HepG2 (cell line): ENCODE data around the gene TARS3. TPM values are rescaled to one million over a fixed set of nuclear protein-coding genes. Genes with fewer than 3 reads are reported as not detected.

Experiments used
- ATF2 ChIP-seq: sonication (generic); formaldehyde crosslinking; IDR thresholded peaks from 2 replicates; pipeline ENCODE4 v1.4.0; 2020; ENCODE audit warnings: missing genetic modification reagents
- ATRX ChIP-seq: sonication (generic); formaldehyde crosslinking; IDR thresholded peaks from 2 replicates; pipeline ENCODE4 v1.4.0; 2020; ENCODE audit warnings: missing genetic modification reagents, borderline replicate concordance
- CC2D1A ChIP-seq: sonication (generic); formaldehyde crosslinking; IDR thresholded peaks from 2 replicates; pipeline ENCODE4 v1.8.1; 2023; ENCODE audit warnings: mild to moderate bottlenecking, missing genetic modification reagents
- ETV5 ChIP-seq: IDR thresholded peaks from 2 replicates; pipeline ENCODE4 v1.6.1; 2018; ENCODE audit warnings: missing biosample characterization, missing genetic modification reagents, inconsistent platforms, borderline replicate concordance
- HNF4G ChIP-seq, 2 experiments: sonication (generic) in 1 of 2; formaldehyde crosslinking in 1 of 2; IDR thresholded peaks; 2 replicates each; pipeline versions ENCODE4 v1.4.0 to v1.6.1; 2011 to 2020; ENCODE audit warnings: borderline replicate concordance in 2 of 2, low read depth in 2 of 2, mild to moderate bottlenecking in 2 of 2, low read length in 1 of 2, missing genetic modification reagents in 1 of 2, moderate library complexity in 1 of 2
- LCORL ChIP-seq, 2 experiments: fragments of 450-650 bp in 1 of 2; sonication (generic) in 1 of 2; formaldehyde crosslinking in 1 of 2; IDR thresholded peaks; 2 replicates each; pipeline versions ENCODE4 v1.5.0 to v1.6.1; 2017 to 2020; ENCODE audit warnings: antibody characterized with exemption in 1 of 2, missing genetic modification reagents in 1 of 2
- NR2C2 ChIP-seq: sonication (generic); formaldehyde crosslinking; IDR thresholded peaks from 2 replicates; pipeline ENCODE4 v1.4.0; 2020; ENCODE audit warnings: missing genetic modification reagents, mild to moderate bottlenecking, moderate library complexity, borderline replicate concordance
- PRDM15 ChIP-seq: sonication (generic); formaldehyde crosslinking; IDR thresholded peaks from 2 replicates; pipeline ENCODE4 v1.4.0; 2020; ENCODE audit warnings: missing genetic modification reagents
- SMAD9 ChIP-seq: sonication (generic); formaldehyde crosslinking; IDR thresholded peaks from 2 replicates; pipeline ENCODE4 v1.5.1; 2020; ENCODE audit warnings: mild to moderate bottlenecking, missing genetic modification reagents
- SOX6 ChIP-seq, 2 experiments: fragments of 450-650 bp in 1 of 2; sonication (generic) in 1 of 2; formaldehyde crosslinking in 1 of 2; IDR thresholded peaks; 2 replicates each; pipeline versions ENCODE4 v1.4.0 to v1.6.1; 2017 to 2020; ENCODE audit warnings: antibody characterized with exemption in 1 of 2, mild to moderate bottlenecking in 1 of 2, missing genetic modification reagents in 1 of 2
- TBP ChIP-seq: sonication (generic); formaldehyde crosslinking; IDR thresholded peaks from 2 replicates; pipeline ENCODE4 v1.5.0; 2020; ENCODE audit warnings: missing genetic modification reagents
- ZNF350 ChIP-seq: sonication (generic); formaldehyde crosslinking; IDR thresholded peaks from 2 replicates; pipeline ENCODE4 v1.4.0; 2020; ENCODE audit warnings: mild to moderate bottlenecking, low read depth, missing genetic modification reagents, borderline replicate concordance
- ZNF44 ChIP-seq: sonication (generic); formaldehyde crosslinking; IDR thresholded peaks from 2 replicates; pipeline ENCODE4 v1.5.1; 2020; ENCODE audit warnings: mild to moderate bottlenecking, missing genetic modification reagents
- ZNF512 ChIP-seq: sonication (generic); formaldehyde crosslinking; IDR thresholded peaks from 2 replicates; pipeline ENCODE4 v1.4.0; 2020; ENCODE audit warnings: mild to moderate bottlenecking, missing genetic modification reagents
- ZNF709 ChIP-seq: sonication (generic); formaldehyde crosslinking; IDR thresholded peaks from 2 replicates; pipeline ENCODE4 v1.5.0; 2020; ENCODE audit warnings: mild to moderate bottlenecking, missing genetic modification reagents
- ZNF710 ChIP-seq: sonication (generic); formaldehyde crosslinking; IDR thresholded peaks from 2 replicates; pipeline ENCODE4 v1.5.0; 2020; ENCODE audit warnings: mild to moderate bottlenecking, missing genetic modification reagents, borderline replicate concordance
- ZNF776 ChIP-seq: sonication (generic); formaldehyde crosslinking; IDR thresholded peaks from 2 replicates; pipeline ENCODE4 v1.4.0; 2020; ENCODE audit warnings: mild to moderate bottlenecking, missing genetic modification reagents
- polyA plus RNA-seq, 8 experiments: library from polyadenylated mRNA; depleted of rRNA in 3 of 8; stranded (reverse) in 7 of 8; unstranded in 1 of 8; fragments of >200 nt; fragmentation: Illumina TruSeq in 4 of 8; extraction: Trizol in 4 of 8; gene quantifications; 2 replicates each; pipeline versions ENCODE4 v1.2.1 to v1.2.3, GENCODE V29; 2011 to 2016; ENCODE audit warnings: low read depth in 4 of 8, missing spikeins in 1 of 8, mixed read lengths in 1 of 8; ENCODE audit not compliant: insufficient read depth in 1 of 8
- total RNA-seq, 5 experiments: library from RNA; depleted of rRNA; stranded (reverse); fragments of >200 nt; fragmentation: Illumina TruSeq; extraction: Trizol; gene quantifications; 2 replicates each; pipeline ENCODE4 v1.2.3, GENCODE V29; 2016; ENCODE audit warnings: low read depth in 1 of 5

TARS3 gene
- total and polyA plus RNA-seq, 2 of the 13 experiments (the other 11 are each of a cell fraction or from before 2014, with no cell fraction given): 4.1 to 11.7 TPM

GRCh38 chr15:101652098-101652785 is 72.0 kb downstream of the TARS3 start, which contains the start of gene TM2D3 (continued):
- TF ChIP-seq PRDM15 (CRISPR knock-in tag) (no peak), ETV5 (CRISPR knock-in tag) (peak; percentile 93), ATRX (CRISPR knock-in tag) (no peak), ZNF44 (CRISPR knock-in tag) (0 out of 2 replicates have a peak, but pooled peaks have one; percentile 60), LCORL (IDR thresholded peaks at IDR 0.05) (no peak), LCORL (CRISPR knock-in tag; IDR thresholded peaks at IDR 0.05) (peak; percentile 40; the same call in 1 of the 2 replicates), ZNF709 (CRISPR knock-in tag) (peak; percentile 90), ATF2 (CRISPR knock-in tag) (peak; percentile 72; the same call in 1 of the 2 replicates), ZNF512 (CRISPR knock-in tag) (no peak), HNF4G (IDR thresholded peaks at IDR 0.05; ENCODE audit: borderline replicate concordance, low read depth, low read length) (no peak; the same call in 1 of the 2 replicates), HNF4G (CRISPR knock-in tag; IDR thresholded peaks at IDR 0.05; ENCODE audit: borderline replicate concordance, low read depth) (no peak; the same call in 1 of the 2 replicates), ZNF710 (CRISPR knock-in tag) (no peak; the same call in 1 of the 2 replicates), ZNF776 (peak; percentile 75; the same call in 1 of the 2 replicates), NR2C2 (CRISPR knock-in tag) (peak; percentile 98), CC2D1A (CRISPR knock-in tag) (no peak), SOX6 (IDR thresholded peaks at IDR 0.05) (no peak), SOX6 (CRISPR knock-in tag; IDR thresholded peaks at IDR 0.05) (peak; percentile 44; the same call in 1 of the 2 replicates), ZNF350 (CRISPR knock-in tag) (peak; percentile 40; the same call in 1 of the 2 replicates), TBP (CRISPR knock-in tag) (0 out of 2 replicates have a peak, but pooled peaks have one; percentile 24), SMAD9 (CRISPR knock-in tag) (0 out of 2 replicates have a peak, but pooled peaks have one; percentile 55)
